KOPT-K1 (cell line): Measurements from ENCODE around the gene FIP1L1.

ENCODE experiments used
- H3K27ac ChIP-seq: fragments of 200-600 bp; sonication (generic); 2 replicates; pipeline ENCODE4 v1.5.1; 2016; ENCODE audit warnings: antibody characterized with exemption, mild to moderate bottlenecking, low read depth, low read length; ENCODE audit not compliant: poor library complexity, severe bottlenecking
- H3K36me3 ChIP-seq: fragments of 200-600 bp; sonication (generic); 2 replicates; pipeline ENCODE4 v1.5.1; 2017; ENCODE audit warnings: antibody characterized with exemption, mild to moderate bottlenecking, low read length, moderate library complexity; ENCODE audit not compliant: insufficient read depth
- H3K9me3 ChIP-seq: fragments of 200-600 bp; sonication (generic); 2 replicates; pipeline ENCODE4 v1.5.1; 2017; ENCODE audit warnings: antibody characterized with exemption, low read length, mild to moderate bottlenecking; ENCODE audit not compliant: insufficient read depth, poor library complexity, severe bottlenecking

FIP1L1 gene

DNA sequence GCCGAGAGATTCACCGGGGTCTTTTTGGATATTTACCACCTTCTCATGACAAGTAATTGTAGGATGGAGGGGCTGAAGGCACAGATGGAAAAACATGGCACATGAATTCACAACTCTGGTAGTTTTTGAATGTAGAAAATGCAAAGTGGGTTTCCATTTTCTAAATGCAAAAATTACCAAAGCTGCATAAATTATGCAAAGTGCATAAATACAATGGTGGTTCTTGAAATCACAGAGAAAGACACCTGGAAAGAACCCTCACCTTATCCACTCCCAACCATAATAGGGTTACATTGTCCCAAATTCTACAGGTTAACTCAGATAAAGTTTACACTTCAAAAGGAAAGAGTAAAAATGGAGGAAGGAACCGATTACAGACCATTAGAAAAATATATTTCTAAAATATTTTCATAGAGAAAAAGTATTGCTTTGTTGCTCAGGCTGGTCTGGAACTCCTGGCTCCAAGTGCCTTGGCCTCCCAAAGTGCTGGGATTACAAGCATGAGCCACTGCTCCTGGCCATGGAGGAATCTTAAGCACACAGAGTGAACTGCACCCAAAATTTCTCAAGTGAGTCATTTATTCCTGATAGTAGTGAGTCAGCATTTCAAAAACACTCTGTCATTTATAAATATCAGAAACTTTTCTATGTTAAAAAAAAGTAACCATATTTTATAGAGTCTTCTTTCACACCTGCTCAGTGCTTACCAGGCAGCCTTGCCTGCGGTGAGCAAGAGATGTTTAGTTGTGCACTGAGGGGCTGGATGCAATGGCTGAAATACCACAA lies 101.4 kb downstream of the FIP1L1 start:
- Histone ChIP-seq H3K27ac (no peak overlapping the region), H3K9me3 (no peaks in the 10 kb centered on the region)

DNA sequence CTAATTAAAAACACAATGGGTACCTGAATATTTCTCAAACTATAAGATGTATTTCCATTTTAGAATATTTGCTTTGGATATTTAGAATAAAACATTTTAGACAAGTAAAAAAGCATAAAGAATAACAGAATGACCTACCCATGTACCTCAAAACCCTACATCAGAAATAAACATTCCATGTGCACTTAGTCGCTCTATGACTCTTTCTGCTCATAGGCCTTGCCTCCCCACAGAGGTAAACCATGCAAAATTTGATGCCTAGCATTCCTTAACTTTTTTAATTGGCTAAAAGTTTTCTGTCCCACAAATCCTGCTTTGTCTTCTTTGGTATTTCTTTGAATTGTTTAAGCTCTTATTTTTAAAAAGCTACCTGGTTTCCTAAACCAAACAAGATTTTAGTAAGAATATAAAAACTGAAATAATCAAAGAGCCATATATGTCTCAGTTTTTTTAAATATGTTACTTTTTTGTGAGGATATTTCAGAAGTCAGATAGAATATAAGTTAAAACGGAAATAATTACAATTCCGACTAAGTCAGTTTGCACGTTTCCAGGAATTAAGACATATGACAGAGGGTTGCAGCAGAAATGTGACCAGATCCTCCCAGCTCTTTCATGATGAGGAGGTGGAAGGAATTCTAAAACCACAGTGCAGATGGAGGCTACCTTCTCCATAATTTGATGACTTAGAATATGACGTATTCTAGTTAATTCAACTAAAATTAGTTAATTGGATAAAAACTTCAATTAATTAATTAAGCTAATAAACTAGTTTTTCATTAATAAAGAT lies 102.5 kb downstream of the FIP1L1 start:
- no peaks in the 10 kb centered on the region for H3K36me3 ChIP-seq
- no peaks in the 10 kb centered on the region for H3K9me3 ChIP-seq
- no peak overlapping the region for H3K27ac ChIP-seq

More for the DNA sequence above, 101.4 kb downstream of the FIP1L1 start:
- no peaks in the 10 kb centered on the region for H3K36me3 ChIP-seq

DNA sequence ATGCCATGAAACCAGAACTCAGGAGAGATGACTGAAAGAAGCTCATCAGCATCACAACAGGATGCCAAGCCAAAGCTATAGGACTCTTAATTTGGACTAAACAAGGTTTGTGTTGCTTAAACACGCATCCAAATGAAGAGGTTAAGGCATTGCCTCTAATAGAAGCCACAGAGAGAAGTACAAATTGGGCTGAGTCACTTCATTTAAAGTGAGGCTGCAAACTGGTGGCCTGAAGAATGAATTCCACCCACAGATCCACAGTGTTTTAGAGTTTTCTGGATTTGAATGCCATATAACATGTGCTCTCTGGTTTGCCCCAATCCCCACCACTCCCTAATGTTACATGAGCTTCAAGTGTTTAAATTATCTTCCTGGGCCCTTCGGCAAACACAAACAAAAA lies 103.5 kb downstream of the FIP1L1 start:
- H3K27ac ChIP-seq = no peak overlapping the region
- H3K36me3 ChIP-seq = no peaks in the 10 kb centered on the region
- H3K9me3 ChIP-seq = no peaks in the 10 kb centered on the region

DNA sequence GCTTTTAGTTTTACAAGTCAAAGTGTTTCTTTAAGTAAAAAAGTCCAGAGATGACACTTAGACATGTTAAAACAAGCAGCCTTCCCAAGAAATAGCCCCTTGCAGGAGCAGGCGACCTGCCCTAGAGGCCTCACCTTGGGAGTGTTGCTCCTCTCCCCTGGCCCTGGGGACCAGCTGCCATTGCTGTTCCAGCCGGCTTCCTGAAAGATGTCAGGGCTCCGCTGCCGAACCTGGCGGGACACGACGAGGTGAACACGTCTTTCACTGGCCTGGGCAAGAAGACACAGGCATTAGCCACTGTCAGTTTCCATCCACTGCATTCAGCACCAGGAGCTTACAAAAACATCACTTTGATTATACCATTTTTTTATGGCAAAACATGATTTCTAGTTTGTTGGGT lies 104.1 kb downstream of the FIP1L1 start:
- no peaks in the 10 kb centered on the region for H3K9me3 ChIP-seq
- no peaks in the 10 kb centered on the region for H3K36me3 ChIP-seq
- H3K27ac ChIP-seq = no peak overlapping the region

DNA sequence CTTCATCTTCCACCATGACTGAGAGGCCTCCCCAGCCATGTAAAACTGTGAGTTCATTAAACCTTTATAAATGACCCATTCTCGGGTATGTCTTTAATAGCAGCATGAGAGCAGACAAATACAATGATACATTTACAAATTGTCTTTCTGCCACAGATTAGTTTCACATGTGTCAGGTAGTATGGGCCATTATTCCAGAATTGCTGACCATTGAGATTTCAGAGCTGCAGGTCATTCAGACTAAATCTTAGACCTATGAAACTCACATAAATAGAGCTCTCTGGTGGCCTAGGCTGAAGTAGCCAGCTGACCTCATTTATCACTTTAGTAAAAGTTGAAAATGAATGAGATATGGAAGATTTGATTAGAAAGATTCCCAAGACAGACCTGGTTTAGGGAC lies 105.8 kb downstream of the FIP1L1 start:
- Histone ChIP-seq H3K9me3 (no peaks in the 10 kb centered on the region), H3K27ac (no peak overlapping the region), H3K36me3 (no peaks in the 10 kb centered on the region)

DNA sequence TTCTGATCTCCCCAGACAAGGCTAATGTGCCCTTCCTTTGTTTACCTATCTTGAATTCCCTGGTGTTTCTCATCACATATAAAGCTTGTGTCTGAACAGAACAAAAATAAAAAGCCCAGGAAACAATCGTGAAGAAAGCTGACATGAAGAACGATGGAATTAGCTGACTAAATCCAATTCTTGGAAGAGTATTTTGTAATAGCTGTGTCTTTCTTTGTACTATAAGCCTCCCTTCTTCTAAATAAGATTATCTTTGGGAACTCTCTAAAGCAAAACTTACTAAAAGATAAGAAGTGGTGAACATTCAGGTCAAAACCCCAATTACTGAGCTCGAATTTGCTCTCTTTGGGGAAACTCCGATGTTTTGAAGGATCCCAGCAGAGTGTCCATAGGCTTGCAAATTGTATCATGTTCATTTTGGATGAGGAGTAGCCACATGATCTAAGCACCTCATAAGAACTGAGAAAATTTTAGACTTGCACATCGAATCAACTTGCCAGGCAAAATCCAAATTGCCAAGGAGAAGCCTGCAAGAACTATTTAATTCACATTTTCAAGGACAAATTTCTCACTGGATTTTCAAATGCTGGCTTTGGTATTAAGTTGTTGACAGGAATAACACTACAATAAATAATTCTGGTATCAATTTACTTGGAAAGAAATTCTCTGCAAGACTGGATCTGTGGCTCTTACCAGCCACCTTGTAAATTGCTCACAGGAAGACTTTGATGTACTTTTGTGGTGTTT lies 107.6 kb downstream of the FIP1L1 start:
- no peak overlapping the region for H3K27ac ChIP-seq
- H3K36me3 ChIP-seq = no peaks in the 10 kb centered on the region
- no peaks in the 10 kb centered on the region for H3K9me3 ChIP-seq

DNA sequence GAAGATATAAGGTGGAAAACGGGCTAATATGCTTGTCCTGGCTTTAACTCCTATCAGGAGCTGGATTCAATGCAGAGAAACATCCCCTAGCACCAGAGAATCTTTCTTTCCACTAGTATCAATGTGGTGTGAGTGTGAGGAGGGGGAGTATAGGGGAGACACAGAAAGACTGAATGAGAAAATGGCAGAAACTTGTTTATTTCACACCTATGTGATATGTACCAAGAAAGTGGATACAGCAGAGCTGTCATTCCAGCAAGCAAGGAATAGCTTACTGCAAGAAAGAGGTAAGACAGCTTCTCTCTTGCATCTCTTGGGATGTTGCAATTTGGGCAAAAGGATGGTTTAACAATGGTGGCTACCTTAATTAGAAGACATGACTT lies 108.2 kb downstream of the FIP1L1 start:
- H3K36me3 ChIP-seq = no peaks in the 10 kb centered on the region
- no peak overlapping the region for H3K27ac ChIP-seq
- H3K9me3 ChIP-seq = no peaks in the 10 kb centered on the region

DNA sequence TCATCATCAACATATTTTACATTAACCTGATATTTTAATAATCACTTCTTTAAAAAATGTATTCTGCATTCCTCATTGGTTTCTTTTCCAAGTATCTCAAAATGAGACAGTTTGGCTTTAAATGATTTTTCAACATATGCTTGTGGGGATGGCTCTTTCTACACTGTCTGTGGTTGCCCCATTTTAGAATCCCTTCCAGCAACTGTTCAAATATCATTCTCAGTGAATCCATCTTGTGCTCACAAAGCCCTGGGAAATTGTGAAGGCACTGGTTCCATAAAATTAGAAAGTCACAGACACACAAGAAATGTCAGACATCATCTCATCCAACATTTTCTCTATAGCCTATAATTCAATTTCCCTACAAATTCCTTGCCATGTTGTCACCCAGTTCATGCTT lies 110.3 kb downstream of the FIP1L1 start:
- no peaks in the 10 kb centered on the region for H3K9me3 ChIP-seq
- no peaks in the 10 kb centered on the region for H3K36me3 ChIP-seq
- H3K27ac ChIP-seq = no peak overlapping the region

DNA sequence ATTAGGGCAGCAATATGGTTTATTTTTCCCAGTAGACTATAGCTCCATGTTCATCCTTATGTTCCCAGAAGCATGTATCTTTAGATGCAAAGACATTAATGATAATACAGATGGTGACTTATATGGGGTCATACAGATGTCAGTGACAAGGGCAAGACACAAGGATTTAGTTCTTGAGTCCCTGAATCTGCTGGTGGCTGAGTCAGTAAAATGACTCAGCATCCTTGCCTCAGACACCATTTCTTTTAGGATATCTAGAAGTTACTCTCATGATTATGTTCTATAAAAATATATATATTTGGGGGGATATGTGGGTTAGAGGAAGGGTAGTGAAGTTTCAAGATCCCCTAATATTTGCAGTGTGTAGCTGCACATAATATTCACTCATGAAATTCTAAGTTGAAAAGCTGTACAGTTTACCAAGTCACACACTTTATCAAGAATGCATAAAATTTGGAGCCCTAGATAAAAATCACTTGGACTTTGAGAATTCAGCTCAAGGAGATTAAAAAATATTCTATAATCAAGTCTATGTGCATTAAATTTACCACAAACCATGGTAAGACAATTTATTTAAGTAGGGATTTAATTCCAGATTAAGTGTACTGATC lies 111.9 kb downstream of the FIP1L1 start:
- H3K36me3 ChIP-seq = no peaks in the 10 kb centered on the region
- H3K27ac ChIP-seq = no peak overlapping the region
- H3K9me3 ChIP-seq = no peaks in the 10 kb centered on the region

DNA sequence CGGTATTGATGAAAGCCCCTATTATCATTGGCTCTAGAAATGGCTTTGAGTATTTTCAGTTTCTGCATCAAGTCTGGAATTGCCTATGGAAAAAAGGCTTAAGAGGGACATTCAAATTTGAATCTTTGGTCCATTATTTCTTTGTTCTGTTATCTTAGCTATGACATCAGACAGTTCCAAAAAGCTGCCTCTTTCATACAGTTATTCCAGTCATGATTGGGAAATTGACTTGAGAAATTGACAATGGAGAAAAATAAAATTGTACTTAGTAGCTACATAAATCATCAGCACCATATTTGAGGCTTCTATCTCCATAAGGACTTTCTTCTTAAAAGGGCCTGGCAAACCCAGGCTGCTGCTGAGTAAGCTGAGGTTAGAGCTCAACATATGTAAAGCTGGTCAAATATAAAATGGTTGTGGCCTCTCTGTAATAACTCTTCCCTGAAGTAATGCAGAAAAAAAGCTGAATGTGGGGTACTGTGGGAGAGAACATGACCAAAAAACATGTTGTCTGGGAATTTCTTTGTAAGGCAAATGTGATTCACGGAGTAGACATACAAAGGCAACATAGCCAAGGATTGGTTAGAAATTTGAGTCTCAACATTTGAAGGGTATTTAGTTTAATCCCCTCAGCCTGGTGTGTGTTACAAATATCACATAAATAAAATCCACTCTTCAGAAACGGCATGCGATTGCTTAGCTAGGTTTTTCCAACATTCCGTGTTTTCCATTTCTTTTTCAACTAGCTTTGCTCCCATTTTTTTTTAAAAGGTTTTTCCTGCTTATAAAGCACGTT lies 112.9 kb downstream of the FIP1L1 start:
- H3K9me3 ChIP-seq = no peaks in the 10 kb centered on the region
- H3K36me3 ChIP-seq = no peaks in the 10 kb centered on the region
- H3K27ac ChIP-seq = no peak overlapping the region

DNA sequence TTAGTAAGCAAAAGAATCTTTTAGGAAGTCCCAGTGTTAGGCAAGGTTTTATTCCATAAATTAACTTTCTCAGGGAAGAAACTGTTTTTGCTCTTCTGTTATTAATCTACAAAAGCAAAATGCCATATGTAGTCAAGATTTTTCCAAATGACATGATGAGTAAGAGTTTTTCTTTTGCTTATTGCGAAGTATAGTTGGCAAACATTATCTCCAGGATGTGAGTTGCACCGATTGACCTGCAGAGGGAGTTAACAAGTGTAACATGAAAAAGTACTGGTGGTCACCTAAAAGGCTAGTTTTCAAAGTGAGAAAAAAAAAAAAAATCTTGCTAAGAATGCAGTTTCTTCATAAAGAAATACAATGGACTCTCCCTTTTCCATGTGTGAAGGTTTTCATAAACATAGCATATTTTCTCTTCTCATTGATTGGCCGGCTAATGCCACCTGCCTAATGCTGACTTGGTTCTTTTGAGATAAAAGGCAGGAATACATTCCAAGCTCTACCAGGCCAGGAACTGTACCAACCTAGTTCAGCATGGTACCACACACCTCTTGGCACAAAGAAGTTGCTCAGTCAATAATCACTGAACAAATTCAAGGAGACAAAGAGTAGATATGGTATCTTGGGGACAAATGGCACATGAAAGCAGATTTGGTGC lies 113.7 kb downstream of the FIP1L1 start:
- H3K36me3 ChIP-seq = no peaks in the 10 kb centered on the region
- H3K27ac ChIP-seq = no peak overlapping the region
- H3K9me3 ChIP-seq = no peaks in the 10 kb centered on the region

DNA sequence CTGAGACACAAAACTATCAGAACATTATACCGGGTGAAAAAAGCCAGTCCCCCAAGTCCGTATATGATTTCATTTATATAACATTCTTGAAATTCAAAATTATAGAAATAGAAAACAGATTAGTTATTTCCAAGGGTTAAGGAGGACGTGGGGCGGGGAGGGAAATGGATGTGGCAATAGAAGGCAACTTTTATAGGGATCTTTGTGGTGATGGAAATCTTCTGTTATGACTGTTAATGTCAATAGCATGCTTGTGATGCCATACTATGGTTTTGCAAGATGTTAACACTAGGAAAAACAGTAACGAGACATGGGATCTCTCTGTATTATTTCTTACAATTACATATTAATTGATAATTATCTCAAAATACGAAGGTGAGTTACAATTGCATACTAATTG lies 117.4 kb downstream of the FIP1L1 start:
- H3K27ac ChIP-seq = no peak overlapping the region
- no peaks in the 10 kb centered on the region for H3K36me3 ChIP-seq
- H3K9me3 ChIP-seq = no peaks in the 10 kb centered on the region

DNA sequence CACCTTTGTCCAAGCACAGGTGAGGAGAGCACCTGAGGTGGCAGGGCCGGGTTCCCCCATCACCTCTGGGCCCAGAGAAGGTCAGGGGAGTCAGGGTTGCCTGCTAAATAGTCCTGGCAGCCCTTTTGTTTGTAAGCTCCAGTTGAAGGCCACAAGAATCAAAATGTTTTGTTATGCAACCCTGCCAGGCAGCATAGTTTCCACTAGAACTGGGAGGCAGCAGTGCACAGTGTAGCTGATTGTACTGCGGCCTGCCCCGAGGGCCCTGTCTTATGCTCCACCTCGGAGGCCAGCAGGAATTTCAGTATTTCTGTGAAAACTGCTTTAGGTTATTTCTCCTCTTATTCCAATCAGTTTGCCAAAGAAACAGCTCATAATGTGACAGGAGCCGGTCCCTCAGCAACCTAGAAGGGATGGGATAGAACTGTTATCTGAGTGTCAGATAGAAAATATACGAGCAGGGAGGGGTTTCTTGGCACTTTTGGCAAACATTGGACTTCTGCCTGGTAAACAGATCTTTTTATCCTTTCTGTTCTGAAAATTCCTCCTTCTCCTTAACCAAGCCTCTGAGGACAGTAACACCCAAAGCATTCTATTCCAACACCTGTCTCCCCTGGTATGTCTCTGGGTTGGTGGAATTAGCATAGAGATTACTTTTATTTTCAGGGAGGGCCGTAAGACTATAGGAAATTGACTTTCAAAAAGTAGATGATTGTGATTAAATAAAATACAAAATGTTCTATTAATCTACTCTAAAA lies 120.2 kb downstream of the FIP1L1 start:
- H3K36me3 ChIP-seq = no peaks in the 10 kb centered on the region
- no peaks in the 10 kb centered on the region for H3K9me3 ChIP-seq

More for the DNA sequence above, 120.2 kb downstream of the FIP1L1 start:
- no peak overlapping the region for H3K27ac ChIP-seq
